Transverse colon (tissue), 4 donors: ENCODE data around the gene CCNQ. TPM values are rescaled to one million over a fixed set of nuclear protein-coding genes. Genes with fewer than 3 reads are reported as not detected.
A peak's percentile ranks its signal among the peaks of the same experiment; 100 is the strongest.

ENCODE experiments used
- DNase-seq: peaks from one replicate; pipeline ENCODE4 v3.0.0-alpha.2; 2019
- H3K27ac ChIP-seq, 4 donors: fragments of 200-600 bp; sonication (generic); 2 replicates each; pipeline ENCODE4 v1.5.1; 2016 to 2018; ENCODE audit warnings: inconsistent platforms in 4 of 4
- H3K27me3 ChIP-seq: fragments of 200-600 bp; sonication (generic); 2 replicates; pipeline ENCODE4 v1.5.1; 2017; ENCODE audit warnings: inconsistent platforms
- H3K36me3 ChIP-seq, 4 donors: fragments of 200-600 bp; sonication (generic); 2 replicates each; pipeline ENCODE4 v1.5.1; 2017 to 2019; ENCODE audit warnings: inconsistent platforms in 4 of 4
- H3K4me1 ChIP-seq, 4 donors: fragments of 200-600 bp; sonication (generic); 2 replicates each; pipeline ENCODE4 v1.5.1; 2017 to 2020; ENCODE audit warnings: inconsistent platforms in 4 of 4
- H3K4me3 ChIP-seq, 4 donors: fragments of 200-600 bp; sonication (generic); 1 replicate in 1 of 4; 2 replicates in 3 of 4; pipeline versions ENCODE4 v1.5.1 to v1.6.1; 2017 to 2019; ENCODE audit warnings: inconsistent platforms in 4 of 4
- H3K9me3 ChIP-seq, 2 donors: fragments of 200-600 bp; sonication (generic); 2 replicates each; pipeline ENCODE4 v1.5.1; 2017 to 2019; ENCODE audit warnings: inconsistent platforms in 2 of 2
- EP300 ChIP-seq: sonication (generic); formaldehyde crosslinking; IDR thresholded peaks from one replicate; pipeline ENCODE4 v1.6.1; 2017; ENCODE audit warnings: antibody characterized with exemption, low read depth
- POLR2A ChIP-seq: fragments of 450-650 bp; IDR thresholded peaks from one replicate; pipeline ENCODE4 v1.6.1; 2016; ENCODE audit warnings: antibody characterized with exemption, mild to moderate bottlenecking, moderate library complexity
- POLR2AphosphoS5 ChIP-seq, 3 donors: sonication (generic); formaldehyde crosslinking; IDR thresholded peaks; one replicate each; pipeline ENCODE4 v1.6.1; 2016; ENCODE audit warnings: antibody characterized with exemption in 3 of 3
- WGBS, 2 donors: methylation state at CpG; one replicate each; pipeline ENCODE4 v1.1.5; 2018; ENCODE audit warnings: low coverage in 1 of 2; 5-methylcytosine and 5-hydroxymethylcytosine counted together
- in situ Hi-C, 4 donors: fragments of 200-750 bp; cut with MboI; loops; one replicate each; pipeline versions ENCODE4 v1.15.0 to v1.15.1; 2017; ENCODE audit warnings: low sequenced_read_pairs in 3 of 4, low pct_ligation_motif_present in 1 of 4, low pct_unique_long_range_greater_than_20kb in 1 of 4
- intact Hi-C: fragments of 100-400 bp; cut with DNase I; formaldehyde crosslinking; loops from one replicate; pipeline ENCODE4 v1.15.1; 2023; ENCODE audit warnings: low total_unique reads
- total RNA-seq, 4 donors: library from RNA; depleted of rRNA; stranded (reverse); fragments of >200 nt; gene quantifications; one replicate each; pipeline ENCODE4 v1.1.0, GENCODE V29; 2016
- TF ChIP-seq, protein P1 (sequence below), 5 experiments: fragments of 200-600 bp in 3 of 5; fragments of 450-650 bp in 2 of 5; sonication (generic) in 3 of 5; IDR thresholded peaks; 1 replicate in 2 of 5; 2 replicates in 3 of 5; pipeline ENCODE4 v1.5.1; 2016 to 2017; ENCODE audit warnings: antibody characterized with exemption in 5 of 5, inconsistent platforms in 3 of 5, mild to moderate bottlenecking in 2 of 5, moderate library complexity in 1 of 5

CCNQ gene
- total RNA-seq, 4 donors from 2014 or later, result 5.2 to 32.5 (median 26.8) TPM

DNA sequence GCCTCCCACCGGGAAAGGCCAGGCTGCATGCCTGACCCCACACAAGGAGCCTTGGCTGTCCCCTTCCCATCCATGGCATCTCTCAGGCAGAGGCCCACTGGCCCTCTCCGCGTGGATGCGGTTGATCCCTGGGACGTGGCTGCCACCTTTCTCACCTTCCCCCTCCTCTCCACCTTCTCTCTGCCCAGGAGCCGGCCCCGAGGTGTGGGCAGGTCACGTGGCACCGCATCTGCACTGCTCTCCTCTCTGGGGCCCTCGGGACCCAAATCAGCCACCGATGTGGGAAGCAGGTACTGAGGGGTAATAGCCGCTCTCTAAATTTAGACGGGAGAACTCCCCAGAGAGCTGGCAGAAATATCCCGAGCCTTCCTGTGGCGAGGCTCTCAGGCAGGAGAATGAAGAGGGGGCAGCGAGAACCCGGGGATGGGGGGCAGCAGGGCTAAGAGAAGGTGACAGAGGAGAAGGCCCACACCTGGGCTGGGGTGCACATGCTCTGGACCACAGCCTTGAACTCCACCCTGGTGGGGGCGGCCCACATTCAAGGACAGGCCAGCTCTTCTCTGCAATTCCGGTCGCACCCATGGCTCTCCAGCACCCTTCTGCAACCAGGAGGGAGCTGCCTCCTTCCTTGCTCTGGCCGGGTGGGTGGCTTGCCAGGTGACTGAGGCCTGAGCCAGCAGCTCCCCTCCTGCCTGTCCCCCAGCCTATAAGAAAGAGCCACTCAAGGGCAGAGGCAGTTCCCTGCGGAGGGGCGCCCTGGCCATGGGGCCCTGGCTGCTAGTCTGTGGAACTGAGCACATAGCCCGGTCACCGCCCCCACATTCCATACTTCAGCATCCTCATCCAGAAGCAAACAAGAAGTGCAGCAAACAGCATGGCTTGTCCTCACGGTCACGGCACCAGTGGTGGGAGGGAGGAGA, 38.4 kb upstream of the CCNQ start:
- Histone ChIP-seq H3K27ac (no peak overlapping the region), H3K36me3 (no peaks in the 10 kb centered on the region), H3K27me3 (peaks cover 18% of the 10 kb centered on the region), H3K4me1 (peaks cover 0 to 7% (median 2%) of the 10 kb centered on the region in 4 donors), H3K9me3 (no peaks in the 10 kb centered on the region), H3K4me3 (no peak overlapping the region)
- in situ Hi-C loops, result no loop called here
- no peak for TF ChIP-seq POLR2AphosphoS5 (IDR thresholded peaks at IDR 0.05)
- intact Hi-C loops, result no loop called here
- no peak for DNase-seq
- WGBS, 2 donors, result 83% methylated on average over 23 of the region's 27 CpGs; no CpG with 5 or more reads in 1 of the 2 donors

DNA sequence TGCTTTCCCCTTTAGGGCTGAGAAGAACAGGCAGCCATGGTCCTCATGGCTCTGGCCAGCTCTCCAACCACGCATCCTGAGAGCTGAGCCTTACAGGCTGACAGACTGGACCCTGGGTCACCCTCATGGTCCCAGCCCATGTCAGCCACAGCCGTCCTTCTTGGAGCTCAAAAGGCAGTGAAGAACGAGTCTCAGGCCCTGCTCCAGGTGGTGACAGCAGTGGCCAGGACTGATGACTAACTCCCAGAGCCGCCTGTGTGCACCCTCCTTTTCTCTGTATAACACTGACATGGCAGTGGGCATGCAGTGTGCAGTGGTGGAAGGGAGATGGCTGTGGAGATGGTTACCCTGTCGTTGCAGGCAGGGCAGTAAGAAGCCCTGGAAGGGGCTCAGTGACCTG, 37.8 kb upstream of the CCNQ start:
- in situ Hi-C loops, result no loop called here
- WGBS, 2 donors, result 70% methylated on average over 5 of the region's 5 CpGs; no CpG with 5 or more reads in 1 of the 2 donors
- H3K27ac ChIP-seq, result no peak overlapping the region
- no peaks in the 10 kb centered on the region for H3K9me3 ChIP-seq
- H3K4me1 ChIP-seq, result peaks cover 0 to under 1% (median 0%) of the 10 kb centered on the region in 4 donors
- intact Hi-C loops, result no loop called here
- H3K36me3 ChIP-seq, result no peaks in the 10 kb centered on the region
- TF ChIP-seq POLR2AphosphoS5 (IDR thresholded peaks at IDR 0.05), result no peak
- no peak for TF ChIP-seq EP300
- TF ChIP-seq, protein P1, sequence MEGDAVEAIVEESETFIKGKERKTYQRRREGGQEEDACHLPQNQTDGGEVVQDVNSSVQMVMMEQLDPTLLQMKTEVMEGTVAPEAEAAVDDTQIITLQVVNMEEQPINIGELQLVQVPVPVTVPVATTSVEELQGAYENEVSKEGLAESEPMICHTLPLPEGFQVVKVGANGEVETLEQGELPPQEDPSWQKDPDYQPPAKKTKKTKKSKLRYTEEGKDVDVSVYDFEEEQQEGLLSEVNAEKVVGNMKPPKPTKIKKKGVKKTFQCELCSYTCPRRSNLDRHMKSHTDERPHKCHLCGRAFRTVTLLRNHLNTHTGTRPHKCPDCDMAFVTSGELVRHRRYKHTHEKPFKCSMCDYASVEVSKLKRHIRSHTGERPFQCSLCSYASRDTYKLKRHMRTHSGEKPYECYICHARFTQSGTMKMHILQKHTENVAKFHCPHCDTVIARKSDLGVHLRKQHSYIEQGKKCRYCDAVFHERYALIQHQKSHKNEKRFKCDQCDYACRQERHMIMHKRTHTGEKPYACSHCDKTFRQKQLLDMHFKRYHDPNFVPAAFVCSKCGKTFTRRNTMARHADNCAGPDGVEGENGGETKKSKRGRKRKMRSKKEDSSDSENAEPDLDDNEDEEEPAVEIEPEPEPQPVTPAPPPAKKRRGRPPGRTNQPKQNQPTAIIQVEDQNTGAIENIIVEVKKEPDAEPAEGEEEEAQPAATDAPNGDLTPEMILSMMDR (IDR thresholded peaks at IDR 0.05), result no peak
- no peak for TF ChIP-seq POLR2A
- no peak overlapping the region for H3K4me3 ChIP-seq
- H3K27me3 ChIP-seq, result peaks cover 12% of the 10 kb centered on the region
- no peak for DNase-seq

DNA sequence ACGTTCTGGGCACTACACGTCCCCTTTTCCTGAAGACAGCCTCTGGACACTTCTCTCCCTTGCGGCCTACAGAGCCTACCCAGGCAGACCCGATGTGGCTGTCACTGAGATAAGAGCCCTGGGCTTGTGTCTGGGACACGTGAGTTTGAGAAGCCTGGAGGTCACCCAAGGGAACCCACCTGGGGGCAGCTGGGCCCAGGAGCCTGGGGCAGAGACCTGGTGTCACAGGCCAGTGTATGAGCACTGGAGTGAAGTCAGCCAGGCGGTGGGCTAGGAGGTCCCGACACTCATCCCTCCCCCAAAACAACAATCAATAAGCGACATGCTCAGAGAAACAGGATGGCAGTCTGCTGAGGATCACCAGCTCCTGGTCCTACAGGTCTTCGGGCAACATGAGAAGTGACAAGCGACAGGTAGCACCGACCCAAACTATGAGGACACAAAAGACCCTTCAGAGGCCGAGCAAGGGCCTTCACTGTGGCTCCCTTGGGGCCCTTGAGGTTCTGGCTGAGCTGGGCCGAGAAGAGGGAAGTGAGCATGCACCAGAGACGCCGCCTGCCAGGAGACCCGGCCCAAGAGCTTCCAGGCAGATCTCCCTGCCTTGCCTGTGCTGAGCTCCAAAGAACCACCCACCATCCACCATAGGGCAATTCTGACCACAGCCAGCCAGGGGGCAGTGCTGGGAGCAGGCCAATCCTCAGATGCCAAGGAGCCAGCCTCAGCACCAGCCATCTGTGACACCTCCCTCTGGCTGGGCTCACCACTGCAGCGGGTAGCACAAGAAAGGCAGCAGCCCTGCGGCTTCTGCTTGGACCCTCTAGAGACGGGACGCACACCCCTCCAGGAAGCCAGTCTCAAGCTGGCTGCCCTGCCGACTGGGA, 37.1 kb upstream of the CCNQ start:
- intact Hi-C loops, result no loop called here
- Histone ChIP-seq H3K9me3 (no peaks in the 10 kb centered on the region), H3K27ac (no peak overlapping the region), H3K36me3 (no peaks in the 10 kb centered on the region), H3K4me1 (no peaks in the 10 kb centered on the region), H3K4me3 (no peak overlapping the region), H3K27me3 (peaks cover 5% of the 10 kb centered on the region)
- WGBS, 2 donors, result 74% methylated on average over 17 of the region's 21 CpGs; no CpG with 5 or more reads in 1 of the 2 donors
- no peak for DNase-seq
- in situ Hi-C loops, result no loop called here
- TF ChIP-seq, protein P1 (IDR thresholded peaks at IDR 0.05), result peak in 1 of 5 experiments; percentile 13
- TF ChIP-seq POLR2AphosphoS5 (IDR thresholded peaks at IDR 0.05) (no peak), EP300 (no peak), POLR2A (no peak)

DNA sequence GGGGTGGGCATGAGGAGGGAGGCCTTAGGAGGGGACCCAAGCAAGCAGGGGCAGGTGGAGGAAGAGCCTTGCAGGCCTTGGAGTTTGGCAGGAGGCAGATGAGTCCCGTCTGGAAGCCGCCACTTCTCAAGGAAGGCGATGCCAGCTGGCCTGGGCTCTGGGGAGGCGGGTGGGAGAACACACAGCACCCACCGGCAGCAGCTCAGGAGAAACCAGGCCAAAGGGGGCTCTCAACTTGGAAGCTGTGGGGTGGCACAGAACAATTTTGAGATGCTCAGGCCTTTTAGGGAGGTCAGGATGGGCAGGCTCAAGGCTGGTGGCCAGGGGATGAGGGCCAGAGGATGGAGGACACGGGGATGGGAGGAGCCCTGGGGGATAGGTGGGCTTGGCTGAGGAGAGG, 36.4 kb upstream of the CCNQ start:
- no peak overlapping the region for H3K27ac ChIP-seq
- no peaks in the 10 kb centered on the region for H3K9me3 ChIP-seq
- no peaks in the 10 kb centered on the region for H3K36me3 ChIP-seq
- 78% methylated on average over 6 of the region's 6 CpGs; no CpG with 5 or more reads in 1 of the 2 donors for WGBS, 2 donors
- DNase-seq, result no peak
- intact Hi-C loops (no loop called here), in situ Hi-C loops (no loop called here)
- TF ChIP-seq POLR2AphosphoS5 (IDR thresholded peaks at IDR 0.05) (no peak), EP300 (no peak), POLR2A (no peak)
- TF ChIP-seq, protein P1 (IDR thresholded peaks at IDR 0.05), result no peak
- H3K4me1 ChIP-seq, result no peaks in the 10 kb centered on the region
- no peaks in the 10 kb centered on the region for H3K27me3 ChIP-seq
- no peak overlapping the region for H3K4me3 ChIP-seq
